K562 (cell line): ENCODE data around the gene MPC2. TPM values are rescaled to one million over a fixed set of nuclear protein-coding genes. Genes with fewer than 3 reads are reported as not detected.

Experiments
- CREB1 ChIP-seq, 2 experiments: sonication (generic) in 1 of 2; formaldehyde crosslinking in 1 of 2; IDR thresholded peaks; 2 replicates each; pipeline versions ENCODE4 v1.6.1 to v1.8.0; 2012 to 2022; ENCODE audit warnings: inconsistent platforms in 1 of 2, mild to moderate bottlenecking in 1 of 2, missing genetic modification reagents in 1 of 2, moderate library complexity in 1 of 2
- DACH1 ChIP-seq: fragments of 450-650 bp; IDR thresholded peaks from 2 replicates; pipeline ENCODE4 v1.6.1; 2018; ENCODE audit not compliant: partially characterized antibody
- L3MBTL2 ChIP-seq: fragments of 450-650 bp; IDR thresholded peaks from 2 replicates; pipeline ENCODE4 v1.6.1; 2016; ENCODE audit warnings: mild to moderate bottlenecking, moderate library complexity
- MAFF ChIP-seq: IDR thresholded peaks from 2 replicates; pipeline ENCODE4 v1.6.1; 2012; ENCODE audit warnings: low read length, improper control_type of control experiment
- MGA ChIP-seq: fragments of 450-650 bp; IDR thresholded peaks from 2 replicates; pipeline ENCODE4 v1.6.1; 2016; ENCODE audit warnings: mild to moderate bottlenecking, moderate library complexity
- TEAD4 ChIP-seq, 2 experiments: sonication (generic) in 1 of 2; formaldehyde crosslinking in 1 of 2; IDR thresholded peaks; 2 replicates each; pipeline versions ENCODE4 v1.6.1 to v1.8.0; 2012 to 2022; ENCODE audit warnings: borderline replicate concordance in 1 of 2, inconsistent platforms in 1 of 2, low read length in 1 of 2, mild to moderate bottlenecking in 1 of 2, missing genetic modification reagents in 1 of 2
- ZNF609 ChIP-seq: sonication (generic); formaldehyde crosslinking; IDR thresholded peaks from 2 replicates; pipeline ENCODE4 v1.8.1; 2023; ENCODE audit warnings: missing genetic modification reagents, mild to moderate bottlenecking, borderline replicate concordance
- polyA plus RNA-seq, 8 experiments: library from polyadenylated mRNA; depleted of rRNA in 4 of 8; stranded (reverse) in 5 of 8; unstranded in 3 of 8; fragments of >200 nt; fragmentation: Nextera tagmentation in 2 of 8; fragmentation: Illumina TruSeq in 1 of 8; extraction: Ambion mirVana in 2 of 8; extraction: Trizol in 1 of 8; gene quantifications; 2 replicates each; pipeline versions ENCODE4 v1.2.1 to v1.2.3, GENCODE V29; 2011 to 2014; ENCODE audit warnings: inconsistent platforms in 1 of 8, missing spikeins in 1 of 8
- total RNA-seq, 7 experiments: library from RNA; depleted of rRNA in 6 of 7; stranded (reverse); fragments of >200 nt in 6 of 7; fragmentation: Illumina TruSeq in 2 of 7; extraction: Trizol in 2 of 7; gene quantifications; 2 replicates each; pipeline versions ENCODE4 v1.2.1 to v1.2.3, GENCODE V29; 2011 to 2021; ENCODE audit warnings: low replicate concordance in 1 of 7

Gene MPC2
- total and polyA plus RNA-seq, 9 of the 15 experiments (the other 6 are each of a cell fraction or from before 2014, with no cell fraction given) = 70.7 to 179 (median 144) TPM

GRCh38 chr1:167878372-167879160 is 58.3 kb downstream of the MPC2 start (continued):
- TF ChIP-seq ZNF609 (CRISPR knock-in tag) (no peak), MAFF (no peak), TEAD4 (IDR thresholded peaks at IDR 0.05; ENCODE audit: low read length) (no peak), TEAD4 (CRISPR knock-in tag; IDR thresholded peaks at IDR 0.05; ENCODE audit: borderline replicate concordance) (no peak), CREB1 (IDR thresholded peaks at IDR 0.05) (no peak), CREB1 (CRISPR knock-in tag; IDR thresholded peaks at IDR 0.05) (no peak), L3MBTL2 (peak; percentile 39; the same call in 1 of the 2 replicates), DACH1 (no peak), MGA (peak; percentile 65)
